HEK293 (cell line): ENCODE measurements around the gene DLX6.

ENCODE experiments used
- CTCF ChIA-PET: fragments of 350-600 bp; formaldehyde crosslinking; extraction: SDS; loops from one replicate; lab custom pipeline; 2021; ENCODE audit warnings: antibody characterized with exemption; lab: Yijun Ruan, JAX
- POLR2A ChIA-PET: fragments of 300-600 bp; formaldehyde crosslinking; extraction: SDS; loops from one replicate; lab custom pipeline; 2020; ENCODE audit warnings: antibody characterized with exemption, inconsistent platforms; lab: Yijun Ruan, JAX
- H3K27ac ChIP-seq: fragments of 200-500 bp; sonication (Bioruptor generic); 2 replicates; pipeline ENCODE4 v1.5.1; 2014; ENCODE audit warnings: low read depth, low read length, control low read depth, inconsistent platforms; ENCODE audit errors: extremely low read depth
- H3K36me3 ChIP-seq, 2 experiments: fragments of 200-500 bp in 1 of 2; sonication (Bioruptor generic) in 1 of 2; 1 replicate in 1 of 2; 2 replicates in 1 of 2; pipeline ENCODE4 v1.5.1; 2014 to 2017; ENCODE audit warnings: inconsistent platforms in 2 of 2, low read length in 2 of 2; ENCODE audit not compliant: control insufficient read depth in 2 of 2, insufficient read depth in 1 of 2
- H3K4me1 ChIP-seq: fragments of 200-500 bp; sonication (Bioruptor generic); 2 replicates; pipeline ENCODE4 v1.5.1; 2014; ENCODE audit warnings: mild to moderate bottlenecking, low read length, inconsistent platforms; ENCODE audit not compliant: control insufficient read depth, insufficient read depth
- H3K4me3 ChIP-seq: 2 replicates; pipeline ENCODE4 v1.5.1; 2011; ENCODE audit warnings: low read depth, mild to moderate bottlenecking, control low read depth, low read length, moderate library complexity
- H3K9me3 ChIP-seq: fragments of 200-500 bp; sonication (Bioruptor generic); 2 replicates; pipeline ENCODE4 v1.5.1; 2014; ENCODE audit warnings: low read depth, low read length, inconsistent platforms; ENCODE audit not compliant: control insufficient read depth, insufficient read depth
- INSM2 ChIP-seq: fragments of 450-650 bp; formaldehyde crosslinking; IDR thresholded peaks from 2 replicates; pipeline ENCODE4 v1.5.1; 2016; ENCODE audit warnings: missing biosample characterization, missing genetic modification characterization
- KLF7 ChIP-seq: fragments of 450-650 bp; formaldehyde crosslinking; IDR thresholded peaks from 2 replicates; pipeline ENCODE4 v1.5.1; 2016; ENCODE audit warnings: missing biosample characterization, missing genetic modification characterization, borderline replicate concordance
- PRDM4 ChIP-seq: fragments of 450-650 bp; formaldehyde crosslinking; IDR thresholded peaks from 2 replicates; pipeline ENCODE4 v1.5.1; 2017; ENCODE audit warnings: missing biosample characterization, missing genetic modification characterization
- YY1 ChIP-seq: fragments of 450-650 bp; formaldehyde crosslinking; IDR thresholded peaks from 2 replicates; pipeline ENCODE4 v1.5.1; 2018; ENCODE audit warnings: missing biosample characterization, missing genetic modification characterization
- ZBTB48 ChIP-seq: fragments of 450-650 bp; formaldehyde crosslinking; IDR thresholded peaks from 2 replicates; pipeline ENCODE4 v1.5.1; 2016; ENCODE audit warnings: missing biosample characterization, missing genetic modification characterization
- ZBTB49 ChIP-seq: fragments of 450-650 bp; formaldehyde crosslinking; IDR thresholded peaks from 2 replicates; pipeline ENCODE4 v1.5.1; 2016; ENCODE audit warnings: missing biosample characterization, missing genetic modification characterization, low read depth
- ZBTB8A ChIP-seq: fragments of 450-650 bp; formaldehyde crosslinking; IDR thresholded peaks from 2 replicates; pipeline ENCODE4 v1.5.1; 2016; ENCODE audit warnings: missing biosample characterization, missing genetic modification characterization
- ZNF10 ChIP-seq: fragments of 450-650 bp; formaldehyde crosslinking; IDR thresholded peaks from 2 replicates; pipeline ENCODE4 v1.5.1; 2017; ENCODE audit warnings: missing biosample characterization, missing genetic modification characterization
- ZNF24 ChIP-seq: fragments of 450-650 bp; formaldehyde crosslinking; IDR thresholded peaks from 2 replicates; pipeline ENCODE4 v1.5.1; 2016; ENCODE audit warnings: missing biosample characterization, missing genetic modification characterization
- ZNF280C ChIP-seq: fragments of 450-650 bp; formaldehyde crosslinking; IDR thresholded peaks from 2 replicates; pipeline ENCODE4 v1.5.1; 2016; ENCODE audit warnings: missing biosample characterization, missing genetic modification characterization
- ZNF324 ChIP-seq: fragments of 450-650 bp; formaldehyde crosslinking; IDR thresholded peaks from 2 replicates; pipeline ENCODE4 v1.5.1; 2016; ENCODE audit warnings: missing biosample characterization, missing genetic modification characterization
- ZNF362 ChIP-seq: fragments of 450-650 bp; formaldehyde crosslinking; IDR thresholded peaks from 2 replicates; pipeline ENCODE4 v1.5.1; 2016; ENCODE audit warnings: missing biosample characterization, missing genetic modification characterization
- ZNF510 ChIP-seq: fragments of 450-650 bp; formaldehyde crosslinking; IDR thresholded peaks from 2 replicates; pipeline ENCODE4 v1.5.1; 2018; ENCODE audit warnings: mild to moderate bottlenecking, missing genetic modification characterization, missing biosample characterization; ENCODE audit not compliant: insufficient replicate concordance
- ZNF544 ChIP-seq: fragments of 450-650 bp; formaldehyde crosslinking; IDR thresholded peaks from 2 replicates; pipeline ENCODE4 v1.5.0; 2017; ENCODE audit warnings: missing biosample characterization, missing genetic modification characterization
- ZNF596 ChIP-seq: fragments of 450-650 bp; IDR thresholded peaks from 2 replicates; pipeline ENCODE4 v1.5.0; 2018; ENCODE audit warnings: missing biosample characterization, mild to moderate bottlenecking, missing genetic modification characterization, moderate library complexity

The DLX6 gene

GRCh38 chr7:97018791-97019531, 13.6 kb downstream of the DLX6 start:
- no peak overlapping the region for H3K27ac ChIP-seq
- CTCF ChIA-PET: interaction anchor here (0.6 to 1.2 kb wide), 5 partner anchors 9 to 604 kb away, joined by 3 to 4 read pairs (median 3); no protein-coding TSS in a partner anchor
- POLR2A ChIA-PET: interaction anchor here (2.3 kb wide), 1 partner anchor 14 kb away, joined by 6 read pairs; the partner anchor contains the start of gene DLX6
- peaks cover 0 to 3% of the 10 kb centered on the region in 2 experiments; a peak in 1 of 3 replicates for H3K36me3 ChIP-seq
- no peaks in the 10 kb centered on the region for H3K9me3 ChIP-seq
- TF ChIP-seq ZBTB49 (tag by site-specific recombination): no peak
- TF ChIP-seq ZNF544 (tag by site-specific recombination): no peak
- TF ChIP-seq ZNF280C (tag by site-specific recombination): no peak
- no peak for TF ChIP-seq ZNF362 (tag by site-specific recombination)
- peak; percentile 78; the same call in 1 of the 2 replicates for TF ChIP-seq ZNF596 (tag by site-specific recombination)
- no peak for TF ChIP-seq ZBTB48
- H3K4me1 ChIP-seq: peaks cover 8% of the 10 kb centered on the region; the same call in 1 of the 2 replicates
- no peak overlapping the region for H3K4me3 ChIP-seq

GRCh38 chr7:97019710-97020225, 14.4 kb downstream of the DLX6 start:
- ChIA-PET POLR2A (interaction anchor here (2.3 kb wide), 1 partner anchor 14 kb away, joined by 6 read pairs; the partner anchor contains the start of gene DLX6), CTCF (interaction anchor here (0.7 to 1.2 kb wide), 3 partner anchors 17 to 604 kb away, joined by 3 read pairs; no protein-coding TSS in a partner anchor)

More at GRCh38 chr7:97019710-97020225, 14.4 kb downstream of the DLX6 start:
- no peaks in the 10 kb centered on the region for H3K9me3 ChIP-seq
- H3K27ac ChIP-seq: no peak overlapping the region
- TF ChIP-seq ZNF510 (tag by site-specific recombination) (no peak), PRDM4 (tag by site-specific recombination) (no peak), ZNF10 (tag by site-specific recombination) (no peak), ZNF324 (tag by site-specific recombination) (no peak), ZBTB8A (tag by site-specific recombination) (no peak), INSM2 (no peak), YY1 (tag by site-specific recombination) (no peak), ZNF24 (tag by site-specific recombination) (no peak), ZBTB49 (tag by site-specific recombination) (no peak), KLF7 (tag by site-specific recombination) (no peak)
- H3K36me3 ChIP-seq: peaks cover 0 to 3% of the 10 kb centered on the region in 2 experiments; a peak in 1 of 3 replicates
- no peak overlapping the region for H3K4me3 ChIP-seq
- H3K4me1 ChIP-seq: peaks cover 8% of the 10 kb centered on the region; the same call in 1 of the 2 replicates
